IPS-18c (cell line): ENCODE data around the gene CCR1.
"Not testable (repeated sequence)": the region's sequence is repeated elsewhere in the genome, so short reads cannot be mapped to it uniquely, and the experiment has no call there.

Experiments used
- H3K4me3 ChIP-seq: 2 replicates; pipeline ENCODE4 v1.7.0; 2013; ENCODE audit warnings: low read depth, mild to moderate bottlenecking, low read length, moderate library complexity; ENCODE audit not compliant: insufficient read depth
- H3K9me3 ChIP-seq: one replicate; pipeline ENCODE4 v1.6.1; 2013; ENCODE audit warnings: mild to moderate bottlenecking, low read length, moderate library complexity; ENCODE audit not compliant: control insufficient read depth, insufficient read depth

The CCR1 gene

GRCh38 chr3:46193436-46193835, 14.7 kb downstream of the CCR1 start:
- no peaks in the 10 kb centered on the region for H3K9me3 ChIP-seq
- H3K4me3 ChIP-seq: no peak overlapping the region

- no peaks in the 10 kb centered on the region for H3K9me3 ChIP-seq
Measured at GRCh38 chr3:46192939-46193338, 15.2 kb downstream of the CCR1 start.

GRCh38 chr3:46191730-46192129, 16.4 kb downstream of the CCR1 start:
- no peak overlapping the region for H3K4me3 ChIP-seq
- H3K9me3 ChIP-seq: no peaks in the 10 kb centered on the region

More at GRCh38 chr3:46192939-46193338, 15.2 kb downstream of the CCR1 start:
- no peak overlapping the region for H3K4me3 ChIP-seq

GRCh38 chr3:46188708-46189107, 19.4 kb downstream of the CCR1 start:
- no peak overlapping the region for H3K4me3 ChIP-seq
- no peaks in the 10 kb centered on the region for H3K9me3 ChIP-seq

GRCh38 chr3:46187876-46188275, 20.2 kb downstream of the CCR1 start:
- Histone ChIP-seq H3K9me3 (no peaks in the 10 kb centered on the region), H3K4me3 (no peak overlapping the region)

- Histone ChIP-seq H3K4me3 (no peak overlapping the region), H3K9me3 (no peaks in the 10 kb centered on the region)
Measured at GRCh38 chr3:46187341-46187700, 20.8 kb downstream of the CCR1 start.

- Histone ChIP-seq H3K9me3 (no peaks in the 10 kb centered on the region), H3K4me3 (no peak overlapping the region)
Measured at GRCh38 chr3:46186471-46187340, 21.4 kb downstream of the CCR1 start.

GRCh38 chr3:46184469-46184868, 23.6 kb downstream of the CCR1 start:
- Histone ChIP-seq H3K4me3 (no peak overlapping the region), H3K9me3 (no peaks in the 10 kb centered on the region)

GRCh38 chr3:46183330-46183729, 24.8 kb downstream of the CCR1 start:
- H3K4me3 ChIP-seq: no peak overlapping the region
- no peaks in the 10 kb centered on the region for H3K9me3 ChIP-seq

GRCh38 chr3:46168583-46169345, 39.3 kb downstream of the CCR1 start:
- peaks cover 2% of the 10 kb centered on the region for H3K9me3 ChIP-seq

GRCh38 chr3:46163556-46164041, 44.5 kb downstream of the CCR1 start:
- H3K9me3 ChIP-seq: peaks cover 2% of the 10 kb centered on the region
- no peak overlapping the region for H3K4me3 ChIP-seq

More at GRCh38 chr3:46168583-46169345, 39.3 kb downstream of the CCR1 start:
- H3K4me3 ChIP-seq: no peak overlapping the region

- H3K9me3 ChIP-seq: peaks cover 1% of the 10 kb centered on the region
- no peak overlapping the region for H3K4me3 ChIP-seq
Measured at GRCh38 chr3:46162975-46163555, 45.0 kb downstream of the CCR1 start.

GRCh38 chr3:46157685-46158084, 50.4 kb downstream of the CCR1 start:
- H3K9me3 ChIP-seq, H3K4me3 ChIP-seq: not testable (repeated sequence)

GRCh38 chr3:46154311-46154710, 53.8 kb downstream of the CCR1 start:
- Histone ChIP-seq H3K9me3 (no peaks in the 10 kb centered on the region), H3K4me3 (no peak overlapping the region)
